HG03066 (cell line): ENCODE measurements around the gene RAB22A.
"Not testable (repeated sequence)": the region's sequence is repeated elsewhere in the genome, so short reads cannot be mapped to it uniquely, and the experiment has no call there.

Source experiments
- ATAC-seq: cut with Tn5 transposase; IDR thresholded peaks from one replicate; pipeline ENCODE4 v1.9.1; 2021; ENCODE audit warnings: low read depth; ENCODE audit not compliant: unreplicated experiment

The RAB22A gene

DNA sequence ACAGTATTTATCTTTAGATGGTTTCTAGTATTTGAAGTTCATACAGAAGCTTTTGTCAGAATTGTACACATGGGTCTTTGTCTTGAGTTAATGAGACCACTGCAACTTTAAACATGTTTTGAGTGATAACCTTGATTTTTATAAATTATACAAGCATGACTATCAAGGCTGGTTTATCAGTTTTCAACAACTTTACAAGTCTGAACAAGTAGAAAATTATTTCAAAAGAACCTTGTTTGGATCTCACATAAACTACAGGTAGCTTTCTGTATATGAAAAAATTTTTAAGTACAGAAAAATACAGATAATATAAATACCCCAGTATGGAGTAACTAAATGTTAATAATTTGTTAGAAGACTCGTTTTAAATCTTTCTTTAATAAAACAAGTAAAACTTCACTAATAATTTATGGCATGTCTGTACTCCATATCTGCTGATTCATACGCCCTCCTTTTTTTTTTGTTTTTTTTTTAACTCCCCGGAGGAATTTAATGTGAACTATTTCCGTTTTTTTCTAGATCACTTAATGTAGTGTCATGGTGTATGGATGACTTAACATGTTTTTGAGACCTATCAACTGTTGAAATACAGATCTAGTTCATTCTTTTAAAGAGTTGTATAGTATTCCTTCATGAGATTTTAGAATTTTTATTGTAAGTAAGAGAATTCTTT lies 97.8 kb downstream of the RAB22A start:
- no peak for ATAC-seq

DNA sequence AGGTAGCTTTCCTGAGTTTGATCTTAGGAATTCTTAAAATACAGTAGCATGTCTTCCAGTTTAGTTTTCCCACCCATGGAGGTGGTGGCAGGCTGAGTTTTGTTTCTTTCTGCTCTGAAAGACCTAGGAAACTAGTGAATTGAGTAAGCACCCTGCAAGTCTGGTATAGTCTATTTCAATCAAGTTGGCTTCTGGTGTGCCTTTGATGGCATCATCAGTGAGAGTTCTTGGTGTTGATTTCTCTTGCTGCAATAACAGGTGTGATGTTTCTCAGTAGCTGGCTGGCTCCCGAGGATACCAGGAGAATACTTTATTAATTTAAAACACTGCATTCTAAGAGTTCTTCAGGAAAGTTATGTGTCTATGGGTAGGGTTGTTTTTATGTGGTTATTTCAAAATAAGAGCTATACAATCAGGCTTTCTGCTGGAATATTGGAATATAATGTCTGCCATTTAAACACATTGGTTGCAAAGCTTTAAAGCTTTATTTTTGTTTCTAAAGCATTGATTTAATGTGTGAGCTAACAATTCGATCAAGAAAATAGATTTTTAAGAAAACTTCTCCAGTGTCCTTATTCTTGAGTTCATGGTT lies 98.5 kb downstream of the RAB22A start:
- no peak for ATAC-seq

DNA sequence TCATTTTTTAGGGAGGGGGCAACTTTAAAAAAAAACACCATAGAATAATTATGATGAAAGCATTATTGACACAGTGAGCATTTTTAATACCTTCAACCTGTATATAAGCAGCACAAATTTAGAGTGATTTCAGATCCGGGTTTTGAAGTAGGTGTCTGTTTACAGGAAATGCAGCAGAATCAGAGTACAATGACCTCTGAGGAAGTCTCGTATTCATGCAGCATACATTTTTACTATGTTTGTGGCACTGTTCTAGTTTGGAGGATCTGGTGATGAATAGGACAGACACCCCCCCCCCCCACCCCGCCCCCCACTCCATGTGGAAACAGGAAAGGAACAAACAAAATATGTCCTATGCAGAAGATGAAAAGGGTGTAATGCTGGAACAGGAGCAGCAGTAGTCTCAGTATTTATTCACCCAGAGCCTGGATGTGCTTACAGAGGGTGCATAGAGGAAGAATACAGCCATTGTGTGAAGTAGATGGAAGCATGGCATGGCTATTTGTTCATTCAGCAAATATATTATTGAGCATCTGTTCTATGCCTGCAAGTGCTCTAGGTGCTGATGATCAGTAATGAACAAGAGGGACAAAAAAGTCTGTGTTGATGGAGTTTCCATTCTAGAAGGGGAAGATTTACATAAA lies 99.2 kb downstream of the RAB22A start:
- ATAC-seq, result no peak

DNA sequence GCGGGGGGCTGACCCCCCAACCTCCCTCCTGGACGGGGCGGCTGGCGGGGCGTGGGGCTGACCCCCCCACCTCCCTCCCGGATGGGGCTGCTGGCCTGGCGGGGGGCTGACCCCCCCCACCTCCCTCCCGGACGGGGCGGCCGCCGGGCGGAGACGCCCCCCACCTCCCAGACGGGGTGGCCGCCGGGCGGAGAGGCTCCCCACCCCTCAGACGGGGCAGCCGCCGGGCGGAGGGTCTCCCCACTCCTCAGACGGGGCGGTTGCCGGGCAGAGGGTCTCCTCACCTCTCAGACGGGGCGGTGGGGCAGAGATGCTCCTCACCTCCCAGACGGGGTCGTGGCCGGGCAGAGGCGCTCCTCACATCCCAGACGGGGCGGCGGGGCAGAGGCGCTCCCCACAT lies 104.7 kb downstream of the RAB22A start:
- ATAC-seq, result not testable (repeated sequence)

DNA sequence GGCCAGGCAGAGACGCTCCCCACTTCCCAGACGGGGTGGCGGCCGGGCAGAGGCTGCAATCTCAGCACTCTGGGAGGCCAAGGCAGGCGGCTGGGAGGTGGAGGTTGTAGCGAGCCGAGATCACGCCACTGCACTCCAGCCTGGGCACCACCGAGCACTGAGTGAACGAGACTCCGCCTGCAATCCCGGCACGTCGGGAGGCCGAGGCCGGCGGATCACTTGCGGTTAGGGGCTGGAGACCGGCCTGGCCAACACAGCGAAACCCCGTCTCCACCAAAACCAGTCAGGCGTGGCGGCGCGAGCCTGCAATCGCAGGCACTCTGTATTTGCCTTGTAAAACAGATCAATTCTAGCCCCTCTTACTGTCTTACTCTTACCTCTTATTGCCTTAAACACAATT lies 105.3 kb downstream of the RAB22A start:
- ATAC-seq, result not testable (repeated sequence)

DNA sequence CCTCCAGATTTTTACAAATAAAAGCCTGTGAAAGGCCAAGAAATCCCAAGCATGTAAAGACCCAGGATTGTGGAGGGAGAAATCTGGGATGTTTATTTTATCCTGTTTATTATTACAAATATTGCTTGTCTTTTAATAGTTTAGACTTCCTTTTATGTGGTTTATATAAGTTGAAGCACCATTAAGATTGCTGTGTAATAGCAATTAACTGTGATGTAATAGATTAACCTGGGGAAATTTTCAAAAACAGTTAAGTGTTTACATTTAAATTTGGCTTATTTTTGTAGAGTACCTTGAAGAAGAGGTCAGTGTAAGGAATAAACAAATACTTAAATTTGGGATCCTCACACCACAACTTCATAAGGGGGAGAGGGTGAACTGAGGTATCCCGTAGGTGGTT lies 106.5 kb downstream of the RAB22A start:
- no peak for ATAC-seq

DNA sequence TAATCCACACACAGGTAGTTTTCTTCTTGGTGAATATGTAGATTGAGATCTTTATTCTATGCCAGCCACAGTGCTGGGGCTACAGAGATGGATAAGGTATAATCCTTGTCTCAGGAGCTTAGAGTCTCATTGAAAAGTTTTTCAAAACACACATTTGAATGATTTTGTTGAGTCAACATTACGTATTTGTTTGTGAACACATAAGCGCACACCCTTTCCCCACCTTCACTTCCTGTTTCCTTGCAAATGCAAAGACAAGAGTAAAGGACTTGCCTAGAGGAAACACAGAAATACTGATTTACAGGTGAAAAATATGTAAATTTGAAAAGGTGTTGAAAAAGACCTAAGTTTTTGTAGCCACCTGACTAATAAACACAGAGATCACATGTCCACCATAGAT lies 107.3 kb downstream of the RAB22A start:
- no peak for ATAC-seq
